ENCODE results near the gene DPP6. TPM values are rescaled to one million over a fixed set of nuclear protein-coding genes. Genes with fewer than 3 reads are reported as not detected.

DPP6 gene
- total RNA-seq, 1 donor from 2014 or later: 0.48 TPM

- no peaks in the 10 kb centered on the region for H3K9me3 Mint-ChIP-seq (ENCODE audit: unreplicated experiment)
- H3K4me1 ChIP-seq (ENCODE audit: insufficient read depth, low read length): no peaks in the 10 kb centered on the region
- no peaks in the 10 kb centered on the region for H3K36me3 ChIP-seq (ENCODE audit: insufficient read depth, low read length)
- H2AFZ ChIP-seq (ENCODE audit: low read depth, low read length): no peak overlapping the region
- no peaks in the 10 kb centered on the region for H3K36me3 Mint-ChIP-seq (ENCODE audit: low read depth, unreplicated experiment)
- H3K4me3 Mint-ChIP-seq (ENCODE audit: unreplicated experiment): no peak overlapping the region
- H3K27ac Mint-ChIP-seq (ENCODE audit: unreplicated experiment): no peak overlapping the region
- H3K9me3 ChIP-seq (ENCODE audit: insufficient read depth, low read depth, low read length): no peaks in the 10 kb centered on the region
- no peak for DNase-seq (ENCODE audit: low read depth)
- H3K79me2 ChIP-seq (ENCODE audit: insufficient read depth, low read length): no peaks in the 10 kb centered on the region
- peaks cover 7% of the 10 kb centered on the region for H3K27me3 Mint-ChIP-seq (ENCODE audit: low read depth, unreplicated experiment)
- no peaks in the 10 kb centered on the region for H4K20me1 ChIP-seq (ENCODE audit: insufficient read depth, low read length)
- no peak overlapping the region for H3K4me3 ChIP-seq (ENCODE audit: insufficient read depth, low read depth, low read length)
- no peak overlapping the region for H3K27ac ChIP-seq (ENCODE audit: low read depth, low read length)
- H3K9ac ChIP-seq (ENCODE audit: low read length): no peak overlapping the region
- no peak for FAIRE-seq
- H3K4me2 ChIP-seq (ENCODE audit: low read length): no peak overlapping the region
- peaks cover 2% of the 10 kb centered on the region for H3K4me1 Mint-ChIP-seq (ENCODE audit: low read depth, unreplicated experiment)
- no peak for TF ChIP-seq CTCF (IDR thresholded peaks at IDR 0.05; ENCODE audit: insufficient read depth, low read depth, low read length)
- TF ChIP-seq EZH2 (IDR thresholded peaks at IDR 0.05; ENCODE audit: insufficient read depth, low read length): no peak
- no peaks in the 10 kb centered on the region for H3K27me3 ChIP-seq (ENCODE audit: insufficient read depth, low read length)
Observed at GRCh38 chr7:154512121-154512833, 460.1 kb downstream of the DPP6 start.

GRCh38 chr7:154517768-154518167 lies 465.6 kb downstream of the DPP6 start:
- H3K27me3 ChIP-seq (ENCODE audit: insufficient read depth, low read length): no peaks in the 10 kb centered on the region
- no peak overlapping the region for H2AFZ ChIP-seq (ENCODE audit: low read depth, low read length)
- no peak overlapping the region for H3K4me2 ChIP-seq (ENCODE audit: low read length)
- Mint-ChIP-seq H3K4me1 (ENCODE audit: low read depth, unreplicated experiment) (no peaks in the 10 kb centered on the region), H3K36me3 (ENCODE audit: low read depth, unreplicated experiment) (no peaks in the 10 kb centered on the region), H3K27ac (ENCODE audit: unreplicated experiment) (no peak overlapping the region), H3K27me3 (ENCODE audit: low read depth, unreplicated experiment) (peaks cover 6% of the 10 kb centered on the region), H3K4me3 (ENCODE audit: unreplicated experiment) (no peak overlapping the region), H3K9me3 (ENCODE audit: unreplicated experiment) (no peaks in the 10 kb centered on the region)
- no peak for FAIRE-seq
- H3K9ac ChIP-seq (ENCODE audit: low read length): no peak overlapping the region
- H3K9me3 ChIP-seq (ENCODE audit: insufficient read depth, low read depth, low read length): peaks cover 2% of the 10 kb centered on the region
- H4K20me1 ChIP-seq (ENCODE audit: insufficient read depth, low read length): no peaks in the 10 kb centered on the region
- no peaks in the 10 kb centered on the region for H3K36me3 ChIP-seq (ENCODE audit: insufficient read depth, low read length)
- H3K27ac ChIP-seq (ENCODE audit: low read depth, low read length): no peak overlapping the region
- H3K79me2 ChIP-seq (ENCODE audit: insufficient read depth, low read length): no peaks in the 10 kb centered on the region
- H3K4me3 ChIP-seq (ENCODE audit: insufficient read depth, low read depth, low read length): no peak overlapping the region
- no peaks in the 10 kb centered on the region for H3K4me1 ChIP-seq (ENCODE audit: insufficient read depth, low read length)
- no peak for DNase-seq (ENCODE audit: low read depth)
- TF ChIP-seq EZH2 (IDR thresholded peaks at IDR 0.05; ENCODE audit: insufficient read depth, low read length) (no peak), CTCF (IDR thresholded peaks at IDR 0.05; ENCODE audit: insufficient read depth, low read depth, low read length) (no peak)

DNA sequence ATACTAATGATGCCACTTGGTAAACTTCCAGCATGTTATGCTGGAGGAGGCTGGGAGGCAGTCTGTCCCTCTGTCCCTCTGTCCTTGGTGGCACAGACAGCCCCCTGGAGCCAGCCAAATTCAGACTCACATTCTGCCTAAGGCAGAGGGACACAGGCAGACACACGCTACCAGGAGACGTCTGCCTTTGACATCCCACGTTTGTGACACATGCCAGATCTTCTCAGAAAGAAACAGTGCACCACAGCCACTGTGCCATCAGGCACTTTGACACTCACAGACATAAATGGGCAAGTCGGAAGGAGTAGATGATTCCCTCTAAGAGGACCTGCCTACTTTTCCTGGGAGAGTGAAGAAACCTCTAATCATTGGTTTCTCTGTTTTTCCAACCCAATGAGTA lies 467.0 kb downstream of the DPP6 start:
- Mint-ChIP-seq H3K4me3 (ENCODE audit: unreplicated experiment) (no peak overlapping the region), H3K27ac (ENCODE audit: unreplicated experiment) (no peak overlapping the region), H3K36me3 (ENCODE audit: low read depth, unreplicated experiment) (no peaks in the 10 kb centered on the region), H3K9me3 (ENCODE audit: unreplicated experiment) (no peaks in the 10 kb centered on the region), H3K4me1 (ENCODE audit: low read depth, unreplicated experiment) (no peaks in the 10 kb centered on the region), H3K27me3 (ENCODE audit: low read depth, unreplicated experiment) (peaks cover 3% of the 10 kb centered on the region)
- Histone ChIP-seq H3K9me3 (ENCODE audit: insufficient read depth, low read depth, low read length) (peaks cover 2% of the 10 kb centered on the region), H2AFZ (ENCODE audit: low read depth, low read length) (no peak overlapping the region), H3K36me3 (ENCODE audit: insufficient read depth, low read length) (no peaks in the 10 kb centered on the region), H3K4me2 (ENCODE audit: low read length) (no peak overlapping the region), H3K27me3 (ENCODE audit: insufficient read depth, low read length) (no peaks in the 10 kb centered on the region), H3K9ac (ENCODE audit: low read length) (no peak overlapping the region), H3K4me1 (ENCODE audit: insufficient read depth, low read length) (no peaks in the 10 kb centered on the region), H4K20me1 (ENCODE audit: insufficient read depth, low read length) (no peaks in the 10 kb centered on the region), H3K79me2 (ENCODE audit: insufficient read depth, low read length) (no peaks in the 10 kb centered on the region), H3K27ac (ENCODE audit: low read depth, low read length) (no peak overlapping the region), H3K4me3 (ENCODE audit: insufficient read depth, low read depth, low read length) (no peak overlapping the region)
- DNase-seq (ENCODE audit: low read depth): no peak
- TF ChIP-seq CTCF (IDR thresholded peaks at IDR 0.05; ENCODE audit: insufficient read depth, low read depth, low read length): no peak
- no peak for TF ChIP-seq EZH2 (IDR thresholded peaks at IDR 0.05; ENCODE audit: insufficient read depth, low read length)
- FAIRE-seq: no peak
